ENCODE results near the gene EMC1. TPM values are rescaled to one million over a fixed set of nuclear protein-coding genes. Genes with fewer than 3 reads are reported as not detected.
A peak's percentile ranks its signal among the peaks of the same experiment; 100 is the strongest.
"Not testable (repeated sequence)": the region's sequence is repeated elsewhere in the genome, so short reads cannot be mapped to it uniquely, and the experiment has no call there.

The EMC1 gene
- polyA plus RNA-seq, 1 experiment = 49.0 TPM

DNA sequence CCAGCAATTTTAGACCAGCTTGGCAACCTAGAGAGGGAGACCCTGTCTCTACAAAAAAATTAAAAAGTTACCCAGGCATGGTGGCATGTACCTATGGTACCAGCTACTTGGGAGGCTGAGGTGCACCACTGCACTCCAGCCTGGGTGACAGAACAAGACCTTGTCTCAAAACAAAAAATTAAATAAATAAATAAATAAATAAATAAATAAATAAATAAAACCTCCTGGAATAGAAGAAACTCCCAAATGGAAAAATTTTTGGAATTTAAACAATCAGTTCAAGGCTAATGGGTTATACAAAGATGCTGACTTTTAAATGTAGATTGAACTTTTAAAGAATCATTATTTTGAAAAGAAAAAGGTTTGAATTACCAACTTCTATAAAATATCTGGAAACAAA is 63.5 kb downstream of the EMC1 start:
- H3K27ac ChIP-seq (ENCODE audit: low read depth, low read length) = no peak overlapping the region
- no peak for DNase-seq (ENCODE audit: low read depth, low spot score)
- TF ChIP-seq, protein P1, sequence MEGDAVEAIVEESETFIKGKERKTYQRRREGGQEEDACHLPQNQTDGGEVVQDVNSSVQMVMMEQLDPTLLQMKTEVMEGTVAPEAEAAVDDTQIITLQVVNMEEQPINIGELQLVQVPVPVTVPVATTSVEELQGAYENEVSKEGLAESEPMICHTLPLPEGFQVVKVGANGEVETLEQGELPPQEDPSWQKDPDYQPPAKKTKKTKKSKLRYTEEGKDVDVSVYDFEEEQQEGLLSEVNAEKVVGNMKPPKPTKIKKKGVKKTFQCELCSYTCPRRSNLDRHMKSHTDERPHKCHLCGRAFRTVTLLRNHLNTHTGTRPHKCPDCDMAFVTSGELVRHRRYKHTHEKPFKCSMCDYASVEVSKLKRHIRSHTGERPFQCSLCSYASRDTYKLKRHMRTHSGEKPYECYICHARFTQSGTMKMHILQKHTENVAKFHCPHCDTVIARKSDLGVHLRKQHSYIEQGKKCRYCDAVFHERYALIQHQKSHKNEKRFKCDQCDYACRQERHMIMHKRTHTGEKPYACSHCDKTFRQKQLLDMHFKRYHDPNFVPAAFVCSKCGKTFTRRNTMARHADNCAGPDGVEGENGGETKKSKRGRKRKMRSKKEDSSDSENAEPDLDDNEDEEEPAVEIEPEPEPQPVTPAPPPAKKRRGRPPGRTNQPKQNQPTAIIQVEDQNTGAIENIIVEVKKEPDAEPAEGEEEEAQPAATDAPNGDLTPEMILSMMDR (IDR thresholded peaks at IDR 0.05; ENCODE audit: low read depth, low read length) = no peak
- no peaks in the 10 kb centered on the region for H3K9me3 ChIP-seq (ENCODE audit: control insufficient read depth, insufficient read depth, low read length)
- H3K27me3 ChIP-seq (ENCODE audit: control insufficient read depth, insufficient read depth, low read length) = no peaks in the 10 kb centered on the region
- POLR2A ChIA-PET = no interaction called here
- no peak overlapping the region for H3K4me3 ChIP-seq (ENCODE audit: low read depth, low read length)
- CTCF ChIA-PET = no interaction called here

DNA sequence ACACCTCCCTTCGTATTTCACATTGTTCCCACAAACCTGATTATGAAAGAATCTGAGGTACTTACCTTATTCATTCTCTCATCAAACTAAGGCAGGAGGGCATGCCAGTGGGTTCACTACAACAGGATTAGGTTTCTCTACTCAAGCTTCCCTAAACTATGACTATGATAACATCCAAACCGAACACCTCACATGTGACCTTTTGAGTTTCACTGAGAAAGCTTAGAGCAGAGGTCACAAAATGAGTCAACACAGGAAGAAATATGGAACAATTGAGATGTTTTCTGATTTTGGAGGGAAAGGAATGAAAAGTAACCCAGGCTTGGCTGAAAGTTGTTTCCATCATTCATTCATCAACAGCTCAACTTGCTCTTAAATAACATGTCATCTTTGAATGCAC is 65.3 kb downstream of the EMC1 start:
- Histone ChIP-seq H3K27me3 (ENCODE audit: control insufficient read depth, insufficient read depth, low read length) (no peaks in the 10 kb centered on the region), H3K9me3 (ENCODE audit: control insufficient read depth, insufficient read depth, low read length) (no peaks in the 10 kb centered on the region), H3K27ac (ENCODE audit: low read depth, low read length) (no peak overlapping the region), H3K4me3 (ENCODE audit: low read depth, low read length) (no peak overlapping the region)
- ChIA-PET POLR2A (no interaction called here), CTCF (interaction anchor here (0.8 kb wide), 1 partner anchor 77 kb away, joined by 3 read pairs; no protein-coding TSS in a partner anchor)
- TF ChIP-seq, protein P1 (IDR thresholded peaks at IDR 0.05; ENCODE audit: low read depth, low read length) = no peak
- DNase-seq (ENCODE audit: low read depth, low spot score) = no peak

DNA sequence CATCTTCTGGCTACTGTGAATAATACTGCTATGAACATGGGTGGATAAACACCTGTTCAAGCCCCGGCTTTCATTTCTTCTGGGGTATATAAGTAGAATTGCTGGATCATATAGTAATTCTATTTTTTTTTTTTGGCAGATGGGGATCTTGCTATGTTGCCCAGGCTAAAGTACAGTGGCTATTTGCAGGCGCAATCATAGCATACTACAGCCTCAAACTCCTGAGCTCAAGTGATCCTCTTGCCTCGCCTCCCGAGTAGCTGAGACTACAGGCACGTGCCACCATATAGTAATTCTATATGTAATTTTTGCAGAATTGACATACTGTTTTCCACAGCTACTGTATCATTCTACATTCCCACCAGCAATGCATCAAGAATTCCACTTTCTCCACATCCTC is 69.1 kb downstream of the EMC1 start:
- no peak for DNase-seq (ENCODE audit: low read depth, low spot score)
- H3K4me3 ChIP-seq (ENCODE audit: low read depth, low read length) = no peak overlapping the region
- ChIA-PET CTCF (interaction anchor here (0.8 to 1.4 kb wide), 3 partner anchors 9 to 472 kb away, joined by 3 to 4 read pairs (median 3); no protein-coding TSS in a partner anchor), POLR2A (no interaction called here)
- no peaks in the 10 kb centered on the region for H3K27me3 ChIP-seq (ENCODE audit: control insufficient read depth, insufficient read depth, low read length)
- TF ChIP-seq, protein P1 (IDR thresholded peaks at IDR 0.05; ENCODE audit: low read depth, low read length) = no peak
- H3K9me3 ChIP-seq (ENCODE audit: control insufficient read depth, insufficient read depth, low read length) = no peaks in the 10 kb centered on the region
- H3K27ac ChIP-seq (ENCODE audit: low read depth, low read length) = no peak overlapping the region

DNA sequence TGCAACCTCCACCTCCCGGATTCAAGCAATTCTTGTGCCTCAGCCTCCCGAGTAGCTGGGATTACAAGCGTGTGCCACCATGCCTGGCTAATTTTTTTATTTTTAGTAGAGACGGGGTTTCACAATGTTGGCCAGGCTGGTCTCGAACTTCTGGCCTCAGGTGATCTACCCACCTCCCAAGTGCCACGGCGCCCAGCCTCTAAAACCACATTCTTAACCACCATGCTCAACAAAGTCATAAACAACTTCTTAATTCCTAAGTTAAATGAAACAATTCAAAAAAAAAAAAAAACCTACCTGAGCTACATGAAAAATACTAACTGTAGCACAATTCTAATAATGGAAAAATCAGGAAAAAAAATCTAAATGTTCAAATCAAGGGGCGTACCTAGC is 71.1 kb downstream of the EMC1 start:
- H3K4me3 ChIP-seq (ENCODE audit: low read depth, low read length); H3K9me3 ChIP-seq (ENCODE audit: control insufficient read depth, insufficient read depth, low read length); H3K27ac ChIP-seq (ENCODE audit: low read depth, low read length); H3K27me3 ChIP-seq (ENCODE audit: control insufficient read depth, insufficient read depth, low read length); DNase-seq (ENCODE audit: low read depth, low spot score): not testable (repeated sequence)
- CTCF ChIA-PET = interaction anchor here (0.7 to 3.7 kb wide), 12 partner anchors 10 to 268 kb away, joined by 3 to 32 read pairs (median 4); no protein-coding TSS in a partner anchor
- POLR2A ChIA-PET = interaction anchor here (0.6 kb wide), 2 partner anchors 61 to 815 kb away, joined by 3 to 4 read pairs; no protein-coding TSS in a partner anchor

DNA sequence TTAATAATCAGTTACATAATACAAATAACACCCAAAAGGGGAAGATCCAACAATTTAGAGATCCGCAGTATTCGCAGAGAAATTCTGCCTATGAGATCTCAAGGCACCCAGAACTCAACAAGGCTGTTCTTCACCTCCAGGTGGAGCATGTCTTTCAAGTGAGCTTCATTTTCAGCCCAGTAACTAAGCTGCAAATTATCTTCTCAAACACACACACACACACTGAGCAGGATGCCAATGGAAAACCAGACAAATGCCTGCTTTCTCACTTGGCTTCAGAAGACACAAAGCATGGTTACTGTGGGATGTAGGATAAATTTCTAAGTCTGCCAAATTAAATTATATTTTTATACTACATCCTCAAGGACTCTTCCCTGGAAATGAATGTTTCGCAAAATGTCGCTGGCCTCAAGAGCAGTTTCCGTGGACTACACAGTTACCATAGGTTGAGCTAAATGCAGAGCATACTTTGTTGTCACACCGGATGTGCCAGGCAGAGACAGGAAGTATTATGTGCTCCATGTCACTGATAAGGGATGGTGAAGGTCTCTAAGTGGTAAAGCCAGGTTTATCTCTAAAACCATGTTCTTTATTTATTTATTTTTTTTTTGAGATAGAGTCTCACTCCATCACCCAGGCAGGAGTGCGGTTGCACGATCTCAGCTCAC is 71.6 kb downstream of the EMC1 start:
- ChIA-PET POLR2A (interaction anchor here (0.6 kb wide), 1 partner anchor 815 kb away, joined by 3 read pairs; no protein-coding TSS in a partner anchor), CTCF (interaction anchor here (0.7 to 3.7 kb wide), 14 partner anchors 10 to 267 kb away, joined by 3 to 32 read pairs (median 4); no protein-coding TSS in a partner anchor)
- H3K4me3 ChIP-seq (ENCODE audit: low read depth, low read length) = no peak overlapping the region
- DNase-seq (ENCODE audit: low read depth, low spot score) = no peak
- no peak overlapping the region for H3K27ac ChIP-seq (ENCODE audit: low read depth, low read length)
- TF ChIP-seq, protein P1 (IDR thresholded peaks at IDR 0.05; ENCODE audit: low read depth, low read length) = peak; percentile 40
- H3K9me3 ChIP-seq (ENCODE audit: control insufficient read depth, insufficient read depth, low read length) = no peaks in the 10 kb centered on the region
- H3K27me3 ChIP-seq (ENCODE audit: control insufficient read depth, insufficient read depth, low read length) = no peaks in the 10 kb centered on the region

Measured in AG04450 (cell line).